LNCaP clone FGC (cell line): Measurements from ENCODE around the gene PVALEF.

Experiments
- DNase-seq: peaks from one replicate; pipeline ENCODE4 v3.0.0-alpha.2; 2011; ENCODE audit warnings: low read depth
- H3K4me3 ChIP-seq: 2 replicates; pipeline ENCODE4 v1.5.1; 2011; ENCODE audit warnings: mild to moderate bottlenecking, low read depth, low read length, control low read depth
- TF ChIP-seq, protein P1 (sequence below): IDR thresholded peaks from 2 replicates; pipeline ENCODE4 v1.5.1; 2012; ENCODE audit warnings: mild to moderate bottlenecking; ENCODE audit not compliant: control insufficient read depth, insufficient read depth; ENCODE audit errors: extremely low read depth

PVALEF gene

DNA sequence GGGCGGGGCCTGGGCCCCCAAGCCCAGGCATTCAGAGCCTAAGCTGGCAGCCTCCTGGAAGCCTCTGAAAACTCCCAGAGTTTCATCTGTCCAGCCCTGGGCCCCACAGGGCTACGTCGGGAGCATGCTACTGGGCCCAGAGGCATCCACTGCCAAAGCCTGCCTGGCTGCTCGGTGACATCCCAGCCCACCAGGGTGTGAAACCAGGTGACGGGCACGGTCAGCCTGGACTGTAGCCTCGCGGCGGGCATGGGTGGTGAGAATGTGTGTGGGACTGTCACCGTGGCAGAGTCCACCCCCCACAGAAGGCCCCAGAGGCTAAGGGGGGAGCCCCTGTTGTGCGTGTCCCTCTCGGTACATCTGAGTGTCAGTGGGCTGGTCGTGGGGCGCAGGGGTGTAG is 26.3 kb downstream of the PVALEF start:
- no peak for DNase-seq
- TF ChIP-seq, protein P1, sequence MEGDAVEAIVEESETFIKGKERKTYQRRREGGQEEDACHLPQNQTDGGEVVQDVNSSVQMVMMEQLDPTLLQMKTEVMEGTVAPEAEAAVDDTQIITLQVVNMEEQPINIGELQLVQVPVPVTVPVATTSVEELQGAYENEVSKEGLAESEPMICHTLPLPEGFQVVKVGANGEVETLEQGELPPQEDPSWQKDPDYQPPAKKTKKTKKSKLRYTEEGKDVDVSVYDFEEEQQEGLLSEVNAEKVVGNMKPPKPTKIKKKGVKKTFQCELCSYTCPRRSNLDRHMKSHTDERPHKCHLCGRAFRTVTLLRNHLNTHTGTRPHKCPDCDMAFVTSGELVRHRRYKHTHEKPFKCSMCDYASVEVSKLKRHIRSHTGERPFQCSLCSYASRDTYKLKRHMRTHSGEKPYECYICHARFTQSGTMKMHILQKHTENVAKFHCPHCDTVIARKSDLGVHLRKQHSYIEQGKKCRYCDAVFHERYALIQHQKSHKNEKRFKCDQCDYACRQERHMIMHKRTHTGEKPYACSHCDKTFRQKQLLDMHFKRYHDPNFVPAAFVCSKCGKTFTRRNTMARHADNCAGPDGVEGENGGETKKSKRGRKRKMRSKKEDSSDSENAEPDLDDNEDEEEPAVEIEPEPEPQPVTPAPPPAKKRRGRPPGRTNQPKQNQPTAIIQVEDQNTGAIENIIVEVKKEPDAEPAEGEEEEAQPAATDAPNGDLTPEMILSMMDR: no peak
- H3K4me3 ChIP-seq: no peak overlapping the region

DNA sequence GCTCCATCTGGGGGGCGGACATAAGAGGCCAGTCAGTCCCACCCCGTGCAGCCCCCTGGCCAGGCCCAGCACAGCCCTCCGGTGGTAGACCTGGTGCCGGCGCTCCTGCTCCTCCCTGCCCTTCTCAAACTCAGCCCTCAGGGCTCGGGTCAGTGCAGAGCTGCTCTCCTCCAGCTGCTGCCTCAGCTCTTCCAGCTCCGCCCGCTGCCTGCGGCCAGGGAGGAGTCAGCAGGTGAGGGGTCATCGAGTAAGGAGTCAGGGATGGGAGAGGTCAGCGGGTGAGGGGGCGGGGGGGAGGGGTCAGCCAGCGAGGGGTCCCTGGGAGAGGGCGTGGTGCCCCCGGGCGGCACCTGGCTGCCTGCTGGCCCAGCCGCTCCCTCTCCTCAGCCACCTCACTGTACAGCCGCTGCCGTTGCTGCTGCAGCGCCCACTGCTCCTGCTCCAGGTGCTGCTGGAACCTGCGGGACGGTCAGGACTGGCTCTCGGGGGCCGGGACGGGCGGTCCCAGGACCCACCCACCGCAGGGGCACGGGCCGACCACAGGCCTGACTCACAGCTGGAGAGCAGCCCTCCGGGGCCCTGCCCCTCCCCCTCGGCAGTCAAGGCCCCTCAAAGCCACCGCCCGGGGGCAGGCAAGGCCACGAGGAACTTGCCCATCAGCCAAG is 27.2 kb downstream of the PVALEF start:
- no peak for DNase-seq
- H3K4me3 ChIP-seq: no peak overlapping the region
- TF ChIP-seq, protein P1: no peak

DNA sequence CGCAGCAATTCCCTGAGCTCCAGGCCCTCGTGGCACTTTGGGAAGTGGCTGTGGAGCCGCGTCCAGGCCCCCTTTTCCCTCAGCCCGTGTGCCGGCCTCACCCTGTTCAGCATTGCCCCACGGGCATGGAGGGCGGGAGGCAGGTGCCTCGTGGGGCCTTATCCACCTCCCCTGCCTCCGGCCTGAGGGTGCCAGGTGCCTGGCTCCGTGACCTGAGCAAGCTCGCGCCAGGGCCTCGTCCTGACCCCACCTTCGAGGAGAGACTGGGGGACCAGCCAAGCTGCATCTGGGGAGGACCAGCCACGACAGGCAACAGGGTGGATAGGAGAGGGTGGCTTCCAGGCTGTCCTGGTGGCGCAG is 27.7 kb downstream of the PVALEF start:
- TF ChIP-seq, protein P1: no peak
- H3K4me3 ChIP-seq: no peak overlapping the region
- DNase-seq: no peak

DNA sequence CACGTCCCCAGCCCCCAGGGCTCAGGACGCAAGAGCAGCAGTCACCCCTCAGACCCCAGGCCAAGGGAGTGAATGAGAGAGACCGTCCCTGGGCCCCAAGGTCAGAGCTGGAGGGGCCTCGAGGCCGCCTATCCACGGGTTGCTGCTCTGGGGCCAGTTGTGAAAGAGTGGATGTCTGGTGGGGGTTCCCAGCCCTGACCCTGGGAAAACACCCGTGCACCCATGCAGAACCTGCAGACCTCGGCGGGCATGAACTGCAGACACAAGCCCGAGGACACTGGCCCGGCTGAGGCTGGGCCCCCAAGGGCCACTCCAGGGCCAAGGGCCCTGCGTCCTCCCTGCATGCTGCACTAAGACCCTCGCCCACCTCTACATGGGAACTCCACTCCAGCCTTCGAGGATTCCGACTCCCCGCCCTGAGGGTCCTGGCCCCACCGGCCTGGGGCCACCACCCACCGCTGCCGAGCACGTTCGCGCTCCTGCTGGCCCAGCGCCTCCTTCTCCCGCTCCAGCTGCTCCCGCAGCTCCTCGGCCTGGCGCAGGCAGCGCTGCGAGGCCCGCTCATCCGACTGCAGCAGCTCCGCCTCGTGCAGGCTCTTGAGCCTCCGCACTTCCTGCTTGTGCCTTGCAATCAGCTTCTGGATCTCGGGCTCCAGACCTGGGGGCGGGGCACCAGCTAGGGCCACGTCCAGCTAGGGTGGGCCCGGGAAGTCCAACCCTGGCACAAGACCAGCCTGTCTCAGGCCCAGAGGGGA is 28.3 kb downstream of the PVALEF start:
- TF ChIP-seq, protein P1: no peak
- H3K4me3 ChIP-seq: no peak overlapping the region
- DNase-seq: no peak

DNA sequence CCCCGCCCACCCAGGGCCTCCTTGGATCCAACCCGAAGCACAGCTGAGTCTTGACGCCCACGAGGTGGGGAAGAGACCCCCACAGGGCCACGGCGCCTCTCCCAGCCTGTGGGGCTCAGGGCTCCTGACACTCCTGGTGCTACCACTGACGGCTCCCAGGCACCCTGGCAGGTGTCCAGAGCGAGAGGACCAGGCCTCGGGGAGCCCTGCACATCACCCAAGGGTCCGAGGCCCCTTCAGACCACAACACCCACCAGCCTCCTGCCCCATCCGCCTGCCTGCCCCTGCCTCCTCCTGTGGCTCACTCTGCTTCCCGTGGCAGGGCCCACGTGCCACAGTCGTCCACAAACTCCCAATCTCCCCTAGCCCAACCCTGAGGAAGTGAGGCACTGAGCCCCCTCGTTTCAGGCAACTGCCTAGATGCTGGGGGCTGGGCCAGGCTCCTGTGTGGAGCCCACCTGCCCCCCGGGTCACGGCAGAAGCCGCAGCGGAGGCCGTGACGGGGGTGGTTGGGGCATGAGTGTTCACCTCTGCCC is 29.0 kb downstream of the PVALEF start:
- DNase-seq: no peak
- no peak overlapping the region for H3K4me3 ChIP-seq
- TF ChIP-seq, protein P1: no peak

DNA sequence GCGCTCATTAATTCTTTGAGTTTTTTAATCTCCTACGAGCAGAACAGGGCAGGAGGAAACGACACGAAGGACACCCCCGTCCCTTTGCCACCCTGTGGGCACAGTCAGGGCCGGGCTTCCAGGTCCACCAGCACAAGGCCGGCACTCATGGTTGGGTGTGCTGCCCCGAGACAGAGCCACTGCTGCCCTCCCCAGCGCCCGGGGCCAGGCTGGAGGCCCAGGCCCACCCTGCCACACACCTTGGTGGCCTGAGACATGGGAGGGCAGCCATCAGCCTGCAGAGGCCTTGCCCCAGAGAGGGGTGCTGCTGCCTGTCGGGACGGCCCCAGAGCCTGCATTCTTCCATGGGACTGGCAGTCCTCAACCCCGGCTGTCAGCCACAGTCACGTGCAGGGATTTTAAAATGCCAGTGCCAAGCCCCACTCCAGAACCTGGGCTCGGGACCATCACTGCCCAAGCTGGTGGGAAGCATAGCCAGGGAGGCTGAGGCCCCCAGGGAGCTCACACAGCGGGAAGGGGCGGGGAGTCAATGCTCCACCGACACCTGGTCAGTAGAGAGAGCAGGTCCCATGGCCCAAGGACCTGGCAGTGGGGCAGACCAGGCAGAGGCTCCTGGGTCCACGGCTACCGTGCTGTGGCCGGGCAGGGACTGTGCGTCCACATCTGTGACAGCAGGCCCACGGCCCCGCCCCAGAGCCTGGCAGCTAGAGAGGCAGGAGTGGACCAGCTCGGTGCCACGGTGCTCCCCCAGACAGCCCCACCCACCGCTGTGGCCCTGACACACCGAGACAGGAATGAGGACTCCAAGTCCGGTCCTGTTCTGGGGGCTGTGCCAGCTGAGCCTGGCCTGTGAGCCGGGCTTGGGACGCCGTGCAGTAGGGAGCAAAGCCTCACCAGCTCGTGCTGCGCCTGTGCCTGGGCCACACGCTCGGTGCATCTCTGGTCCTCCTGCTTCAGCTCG is 29.9 kb downstream of the PVALEF start:
- DNase-seq: no peak
- no peak overlapping the region for H3K4me3 ChIP-seq
- TF ChIP-seq, protein P1: no peak
